Measurements from ENCODE around the gene BEST4.

DNA sequence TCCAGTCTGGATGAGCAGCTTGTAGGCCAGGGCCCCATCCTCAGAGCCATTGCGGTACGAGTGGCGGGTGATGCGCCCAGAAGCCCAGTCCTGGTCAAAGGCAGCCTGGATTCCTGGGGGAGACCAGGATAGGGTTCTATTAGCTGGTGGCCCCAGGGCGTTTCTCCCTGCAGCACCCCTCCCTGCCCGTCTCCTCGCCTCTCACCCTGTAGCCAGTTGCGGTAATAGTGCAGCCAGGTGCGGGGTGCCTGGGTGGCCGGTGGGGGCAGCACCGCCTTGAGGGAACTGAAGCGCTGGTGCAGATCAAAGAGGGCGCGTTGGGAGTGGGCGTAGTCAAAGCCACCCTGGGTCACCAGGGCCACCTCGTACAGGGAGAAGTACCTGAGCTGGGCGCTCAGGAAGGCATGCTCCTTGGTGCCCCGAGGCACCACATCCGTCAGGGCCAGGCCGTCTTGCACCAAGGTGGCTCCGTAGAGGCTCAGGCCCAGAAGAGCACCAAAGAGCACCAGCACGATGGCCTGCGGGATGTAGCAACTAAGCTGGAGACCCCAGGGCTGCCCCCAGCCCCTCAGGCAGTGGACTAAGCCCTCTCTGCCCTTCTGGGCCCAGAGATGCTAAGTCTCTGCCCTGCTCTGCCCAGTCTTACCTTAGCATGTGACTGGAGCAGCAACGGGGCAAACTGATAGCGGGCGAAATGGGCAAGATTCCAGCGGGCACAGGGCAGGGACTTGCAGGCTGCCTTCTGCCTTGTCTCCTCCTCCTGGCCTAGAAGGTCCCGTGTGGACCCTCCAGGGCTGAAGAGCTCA is 39.4 kb upstream of the BEST4 start:
- no peak for TF ChIP-seq POLR2A (IDR thresholded peaks at IDR 0.05; ENCODE audit: low read depth, low read length)
- TF ChIP-seq, protein P1, sequence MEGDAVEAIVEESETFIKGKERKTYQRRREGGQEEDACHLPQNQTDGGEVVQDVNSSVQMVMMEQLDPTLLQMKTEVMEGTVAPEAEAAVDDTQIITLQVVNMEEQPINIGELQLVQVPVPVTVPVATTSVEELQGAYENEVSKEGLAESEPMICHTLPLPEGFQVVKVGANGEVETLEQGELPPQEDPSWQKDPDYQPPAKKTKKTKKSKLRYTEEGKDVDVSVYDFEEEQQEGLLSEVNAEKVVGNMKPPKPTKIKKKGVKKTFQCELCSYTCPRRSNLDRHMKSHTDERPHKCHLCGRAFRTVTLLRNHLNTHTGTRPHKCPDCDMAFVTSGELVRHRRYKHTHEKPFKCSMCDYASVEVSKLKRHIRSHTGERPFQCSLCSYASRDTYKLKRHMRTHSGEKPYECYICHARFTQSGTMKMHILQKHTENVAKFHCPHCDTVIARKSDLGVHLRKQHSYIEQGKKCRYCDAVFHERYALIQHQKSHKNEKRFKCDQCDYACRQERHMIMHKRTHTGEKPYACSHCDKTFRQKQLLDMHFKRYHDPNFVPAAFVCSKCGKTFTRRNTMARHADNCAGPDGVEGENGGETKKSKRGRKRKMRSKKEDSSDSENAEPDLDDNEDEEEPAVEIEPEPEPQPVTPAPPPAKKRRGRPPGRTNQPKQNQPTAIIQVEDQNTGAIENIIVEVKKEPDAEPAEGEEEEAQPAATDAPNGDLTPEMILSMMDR (conservative IDR thresholded peaks at IDR 0.05; ENCODE audit: low read depth, low read length): no peak
- no peak for TF ChIP-seq RAD21 (IDR thresholded peaks at IDR 0.05; ENCODE audit: low read length)
- TF ChIP-seq BHLHE40 (IDR thresholded peaks at IDR 0.05; ENCODE audit: low read depth, low read length): no peak
- no peak for TF ChIP-seq SMC3 (IDR thresholded peaks at IDR 0.05; ENCODE audit: low read depth, low read length)
- no peak for TF ChIP-seq MAFK (IDR thresholded peaks at IDR 0.05; ENCODE audit: low read depth, low read length)
- no peak for TF ChIP-seq FOS (IDR thresholded peaks at IDR 0.05; ENCODE audit: low read depth, low read length)
- TF ChIP-seq MXI1 (IDR thresholded peaks at IDR 0.05; ENCODE audit: borderline replicate concordance, low read depth, low read length): no peak
- TF ChIP-seq, protein P2, sequence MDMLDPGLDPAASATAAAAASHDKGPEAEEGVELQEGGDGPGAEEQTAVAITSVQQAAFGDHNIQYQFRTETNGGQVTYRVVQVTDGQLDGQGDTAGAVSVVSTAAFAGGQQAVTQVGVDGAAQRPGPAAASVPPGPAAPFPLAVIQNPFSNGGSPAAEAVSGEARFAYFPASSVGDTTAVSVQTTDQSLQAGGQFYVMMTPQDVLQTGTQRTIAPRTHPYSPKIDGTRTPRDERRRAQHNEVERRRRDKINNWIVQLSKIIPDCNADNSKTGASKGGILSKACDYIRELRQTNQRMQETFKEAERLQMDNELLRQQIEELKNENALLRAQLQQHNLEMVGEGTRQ (IDR thresholded peaks at IDR 0.05; ENCODE audit: low read depth, low read length): no peak
- TF ChIP-seq MAZ (IDR thresholded peaks at IDR 0.05; ENCODE audit: borderline replicate concordance, low read depth, low read length): no peak
